NCI-H82 (cell line): ENCODE measurements around the gene DOK7.
A peak's percentile ranks its signal among the peaks of the same experiment; 100 is the strongest.

Experiments
- DNase-seq: peaks from one replicate; lab custom pipeline; 2025; lab: John Stamatoyannopoulos, UW

The DOK7 gene

GRCh38 chr4:3487861-3488260 lies 24.8 kb downstream of the DOK7 start:
- no peak for DNase-seq

- no peak for DNase-seq
These were observed 25.7 kb downstream of the DOK7 start for GRCh38 chr4:3488820-3489219.

DNA sequence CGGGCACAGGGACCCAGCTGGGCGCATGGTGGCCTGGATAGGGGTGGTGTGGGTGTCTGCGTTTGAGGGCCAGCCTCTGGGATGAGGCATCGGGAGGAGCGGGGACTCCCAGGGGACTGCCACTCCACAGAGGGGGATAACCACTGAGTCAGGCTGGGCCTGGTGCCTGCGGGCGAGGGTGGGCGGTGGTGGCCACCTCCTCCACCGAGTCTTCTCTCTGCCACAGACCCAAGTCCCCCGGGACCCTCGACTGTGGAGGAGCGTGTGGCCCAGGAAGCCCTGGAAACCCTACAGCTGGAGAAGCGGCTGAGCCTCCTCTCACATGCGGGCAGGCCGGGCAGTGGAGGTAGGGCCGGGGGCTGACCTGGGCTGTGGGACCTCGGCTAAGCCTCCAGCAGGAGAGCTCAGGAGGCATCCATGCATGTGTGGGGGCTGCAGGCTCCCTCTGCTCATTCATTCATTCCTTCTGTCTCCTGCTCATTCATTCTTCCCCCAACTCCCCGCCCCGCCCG lies 26.4 kb downstream of the DOK7 start:
- DNase-seq: peak; percentile 53

- no peak for DNase-seq
These were observed 28.7 kb downstream of the DOK7 start for GRCh38 chr4:3491681-3492405.

DNA sequence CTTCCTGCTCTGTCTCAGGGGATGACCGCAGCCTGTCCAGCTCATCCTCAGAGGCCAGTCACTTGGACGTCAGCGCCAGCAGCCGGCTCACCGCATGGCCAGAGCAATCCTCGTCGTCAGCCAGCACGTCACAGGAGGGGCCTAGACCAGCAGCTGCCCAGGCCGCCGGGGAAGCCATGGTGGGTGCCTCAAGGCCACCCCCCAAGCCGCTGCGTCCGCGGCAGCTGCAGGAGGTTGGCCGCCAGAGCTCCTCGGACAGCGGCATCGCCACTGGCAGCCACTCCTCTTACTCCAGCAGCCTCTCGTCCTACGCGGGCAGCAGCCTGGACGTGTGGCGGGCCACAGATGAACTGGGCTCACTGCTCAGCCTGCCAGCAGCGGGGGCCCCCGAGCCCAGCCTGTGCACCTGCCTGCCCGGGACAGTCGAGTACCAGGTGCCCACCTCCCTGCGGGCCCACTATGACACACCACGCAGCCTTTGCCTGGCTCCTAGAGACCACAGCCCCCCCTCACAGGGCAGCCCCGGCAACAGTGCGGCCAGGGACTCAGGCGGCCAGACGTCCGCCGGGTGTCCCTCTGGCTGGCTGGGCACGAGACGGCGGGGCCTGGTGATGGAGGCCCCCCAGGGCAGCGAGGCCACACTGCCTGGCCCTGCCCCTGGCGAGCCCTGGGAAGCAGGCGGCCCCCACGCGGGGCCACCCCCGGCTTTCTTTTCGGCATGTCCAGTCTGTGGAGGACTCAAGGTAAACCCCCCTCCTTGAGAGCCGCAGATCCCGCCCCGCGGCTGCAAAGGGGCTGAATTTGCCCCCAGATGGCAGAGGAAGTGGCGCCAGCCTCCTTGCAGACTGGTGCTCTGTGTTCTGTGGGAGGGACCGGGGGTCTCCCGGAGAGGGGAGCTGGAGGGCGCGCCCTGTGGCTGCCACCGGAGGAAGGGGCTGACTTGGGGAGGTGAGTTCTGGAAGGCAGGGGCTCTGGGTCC lies 29.9 kb downstream of the DOK7 start:
- DNase-seq: no peak

DNA sequence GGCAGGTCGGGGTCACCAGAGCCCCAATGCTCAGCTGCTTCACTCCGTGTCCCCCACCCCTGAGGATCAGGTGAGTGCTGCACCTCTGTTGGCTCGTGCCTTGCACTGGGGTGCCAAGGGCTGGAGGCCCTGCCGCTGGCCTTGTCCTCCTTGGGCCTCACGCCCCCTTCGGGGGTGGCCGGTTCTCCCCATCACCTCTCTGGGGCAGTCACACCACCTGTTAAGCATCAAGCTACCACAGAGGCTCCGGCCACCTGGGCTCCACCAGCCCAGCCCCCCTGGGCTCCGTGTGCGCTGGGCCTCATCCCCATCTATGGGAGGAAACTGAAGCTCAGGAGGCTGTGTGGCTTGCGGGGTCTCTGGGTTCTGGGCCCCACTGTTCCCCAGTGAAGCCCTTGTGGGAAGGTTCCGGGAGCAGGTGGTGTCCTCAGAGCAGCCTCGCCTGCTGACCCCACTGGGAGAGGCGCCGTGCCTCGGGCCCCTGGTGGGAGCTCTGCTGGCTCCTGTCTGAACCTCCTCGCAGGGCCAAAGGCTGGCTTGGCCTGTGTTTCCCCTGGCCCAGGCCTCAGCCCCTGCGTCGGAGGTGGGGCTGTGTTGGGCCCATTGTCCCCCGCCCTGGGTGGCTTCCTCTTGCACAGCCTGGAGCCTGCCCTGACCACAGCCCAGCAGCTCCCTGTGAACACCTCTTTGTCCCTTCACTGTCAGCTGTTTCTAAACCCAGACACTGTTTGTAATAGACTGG lies 30.8 kb downstream of the DOK7 start:
- no peak for DNase-seq

- no peak for DNase-seq
These were observed 31.4 kb downstream of the DOK7 start for GRCh38 chr4:3494462-3494871.

DNA sequence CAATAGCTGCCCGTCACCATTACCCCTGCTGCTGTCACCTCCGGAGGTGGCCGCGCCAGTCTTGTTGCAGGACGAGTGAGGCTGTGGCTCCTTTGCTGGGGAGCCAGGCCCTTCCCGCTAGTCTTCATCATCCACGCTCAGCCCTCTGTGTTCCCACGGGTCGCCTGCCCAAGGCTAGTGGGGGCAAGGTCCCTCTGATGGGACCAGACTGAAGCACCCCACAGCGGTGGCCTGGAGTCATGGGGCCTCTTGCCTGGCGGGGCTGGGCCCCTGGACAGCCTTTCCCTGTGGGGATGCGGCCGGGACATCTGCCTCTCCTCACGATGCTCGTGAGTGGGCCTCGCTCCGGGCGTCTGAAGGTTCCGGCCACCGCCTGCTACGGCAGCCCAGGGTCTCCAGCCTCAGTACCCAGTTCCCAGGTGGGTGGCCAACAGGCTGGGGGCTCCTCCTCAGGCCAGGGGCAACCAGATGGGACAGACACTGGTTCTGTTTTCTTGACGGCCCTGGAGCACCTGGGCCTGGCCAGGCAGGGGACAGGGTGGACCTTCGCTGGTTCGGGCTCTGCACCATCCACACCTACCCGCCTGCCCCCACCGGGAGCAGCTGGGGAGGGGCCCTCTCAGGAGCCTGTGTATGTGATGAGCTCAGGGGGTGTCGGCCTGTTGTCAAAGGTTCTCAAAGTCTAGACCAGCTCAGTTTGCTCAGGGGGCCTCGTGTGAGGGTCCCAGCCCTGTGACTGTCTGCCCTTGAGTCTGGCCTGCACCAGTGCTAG lies 32.3 kb downstream of the DOK7 start:
- DNase-seq: no peak

DNA sequence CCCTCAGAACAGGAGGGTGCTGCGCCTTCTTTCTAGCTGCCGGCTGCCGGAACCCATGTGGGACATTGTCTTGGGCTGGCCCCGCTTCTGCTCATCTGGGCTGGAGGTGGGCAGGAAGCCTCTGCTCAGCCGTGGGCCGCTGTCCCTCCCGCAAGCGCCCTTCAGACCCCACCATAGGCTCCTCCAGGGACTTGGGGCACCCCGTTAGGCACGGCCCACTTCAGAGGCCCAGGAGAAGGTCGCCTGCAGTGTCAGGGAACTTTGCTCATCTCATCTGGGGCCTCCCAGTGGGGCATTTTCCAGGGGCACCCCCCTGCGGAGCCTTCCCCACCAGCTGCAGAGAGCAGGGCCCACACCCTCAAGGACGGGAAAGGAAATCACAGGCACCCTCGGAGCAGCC lies 32.9 kb downstream of the DOK7 start:
- DNase-seq: no peak

DNA sequence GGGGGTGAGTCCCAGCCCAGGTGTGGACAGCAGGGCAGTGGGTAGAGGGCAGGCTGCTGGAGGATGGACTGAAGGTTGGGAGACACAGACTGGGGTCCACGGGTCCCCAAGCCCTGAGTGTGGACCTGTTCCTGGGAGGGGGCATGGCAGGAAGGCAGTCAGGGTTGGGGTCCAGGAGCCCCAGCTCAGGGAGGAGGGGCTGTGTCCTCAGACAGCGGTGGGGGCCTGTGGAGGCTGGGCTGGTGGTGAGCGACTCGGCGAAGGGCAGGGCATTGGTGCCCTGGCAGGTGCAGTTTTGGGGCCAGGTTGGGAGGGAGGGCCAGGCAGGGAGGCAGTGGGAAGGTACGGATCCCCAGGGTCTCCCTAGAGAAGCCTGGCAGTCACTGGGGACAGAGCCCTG lies 34.0 kb downstream of the DOK7 start:
- DNase-seq: no peak

- peak; percentile 38 for DNase-seq
These were observed 34.6 kb downstream of the DOK7 start for GRCh38 chr4:3497523-3498389.

DNA sequence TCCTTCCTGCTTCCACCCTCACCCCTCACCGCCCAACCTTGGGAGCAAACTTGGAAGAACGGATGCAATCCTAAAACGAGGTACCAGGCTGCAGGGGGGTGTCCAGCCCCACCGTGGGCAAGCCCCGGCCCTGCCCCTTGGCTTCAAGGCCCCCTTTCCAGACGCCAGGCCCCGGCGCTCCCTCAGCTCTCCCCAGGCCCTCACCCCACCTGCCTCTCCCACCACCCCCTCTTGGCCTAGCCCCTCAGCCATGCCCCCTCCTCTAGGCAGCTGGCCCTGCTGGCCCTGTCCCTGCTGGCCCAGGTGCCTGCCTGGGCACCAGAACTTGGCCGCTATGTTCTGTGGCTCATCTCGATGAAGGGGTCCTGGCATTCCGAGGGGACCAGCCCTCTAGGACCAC lies 35.3 kb downstream of the DOK7 start:
- no peak for DNase-seq

DNA sequence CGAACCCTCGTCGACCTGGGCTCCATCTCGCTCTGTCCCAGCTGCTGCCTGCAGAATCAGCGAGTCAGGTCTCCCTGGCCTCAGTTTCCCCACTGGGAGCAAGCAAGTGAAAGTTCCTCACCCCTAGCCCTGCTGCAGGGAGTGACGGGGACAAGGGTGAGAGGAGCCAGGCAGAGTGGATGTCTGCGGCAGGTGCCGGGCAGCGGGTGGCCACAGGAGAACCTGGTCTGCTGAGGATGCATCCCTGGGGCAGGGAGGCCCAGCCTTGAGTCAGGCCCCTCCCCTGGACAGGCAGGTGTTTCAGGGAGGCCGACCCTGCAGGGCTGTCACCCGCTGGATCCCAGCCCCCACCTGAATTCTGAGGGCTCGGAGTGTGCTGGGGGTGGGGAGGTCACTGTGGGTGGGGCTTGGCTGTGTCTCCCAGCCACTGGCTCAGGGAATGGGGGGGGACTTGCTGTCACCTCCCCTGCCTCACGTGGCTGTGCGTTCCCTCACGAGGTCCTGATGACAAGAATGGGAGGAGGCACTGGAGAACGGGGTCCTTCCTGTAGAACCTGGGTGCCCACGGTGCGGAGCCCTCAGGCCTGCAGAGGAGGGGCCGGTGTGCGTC lies 35.9 kb downstream of the DOK7 start:
- DNase-seq: no peak

GRCh38 chr4:3499710-3500109 lies 36.6 kb downstream of the DOK7 start:
- no peak for DNase-seq

GRCh38 chr4:3500111-3500510 lies 37.0 kb downstream of the DOK7 start:
- no peak for DNase-seq

DNA sequence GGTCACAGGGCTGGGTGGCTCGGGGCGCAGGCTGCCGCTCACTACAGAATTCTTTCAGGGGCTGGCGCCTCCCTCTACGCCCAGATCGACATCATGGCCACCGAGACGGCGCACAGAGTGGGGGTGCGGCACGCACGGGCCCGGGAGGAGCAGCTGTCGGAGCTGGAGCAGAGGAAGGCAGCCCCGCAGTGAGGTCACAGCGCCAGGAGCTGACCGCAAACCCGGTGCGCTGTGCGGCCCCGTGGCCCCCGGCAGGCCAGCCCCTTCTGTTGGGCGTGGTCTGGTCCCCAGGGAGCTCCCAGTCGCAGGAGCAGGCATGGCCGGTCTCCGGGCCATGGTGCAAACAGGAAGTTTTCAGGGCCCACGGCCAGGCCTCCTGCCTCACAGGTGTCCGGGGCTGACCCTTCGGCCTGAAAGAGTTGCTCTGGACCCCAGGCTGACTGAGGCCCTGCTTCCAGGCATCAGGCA lies 37.6 kb downstream of the DOK7 start:
- DNase-seq: no peak

DNA sequence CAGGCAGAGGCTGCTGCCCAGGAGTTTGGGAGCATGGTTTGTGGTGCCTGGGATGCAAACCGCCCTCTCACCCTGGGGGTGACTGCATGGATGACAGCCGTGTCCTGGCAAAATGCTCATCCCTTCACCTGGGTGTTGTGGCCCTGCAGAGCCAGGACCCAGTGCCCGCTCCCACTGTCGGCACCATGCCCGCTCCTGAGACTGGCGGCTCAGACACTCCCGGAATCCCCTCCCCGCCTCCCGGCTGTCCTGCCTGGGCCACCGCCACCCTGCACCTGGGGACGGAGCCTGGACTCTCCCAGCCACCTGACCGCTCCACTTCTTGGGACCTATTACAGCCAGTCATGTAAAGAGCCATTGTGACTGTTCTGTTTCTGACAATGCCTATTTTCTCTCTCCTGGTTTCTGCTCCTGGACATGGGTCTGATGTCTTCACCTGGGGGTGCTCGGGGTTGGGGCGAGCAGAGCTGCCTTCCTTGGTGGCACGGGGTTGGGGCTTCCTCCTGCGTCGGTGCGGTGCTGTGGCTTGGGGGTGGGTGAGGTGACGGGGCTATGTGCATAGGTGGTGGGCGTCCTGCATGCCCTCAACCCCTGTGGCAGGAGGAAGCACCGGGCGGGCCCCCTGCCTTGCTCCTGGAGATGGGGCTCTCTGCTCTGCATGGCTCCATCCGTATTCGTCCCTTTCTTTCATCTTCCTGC lies 38.2 kb downstream of the DOK7 start:
- no peak for DNase-seq

DNA sequence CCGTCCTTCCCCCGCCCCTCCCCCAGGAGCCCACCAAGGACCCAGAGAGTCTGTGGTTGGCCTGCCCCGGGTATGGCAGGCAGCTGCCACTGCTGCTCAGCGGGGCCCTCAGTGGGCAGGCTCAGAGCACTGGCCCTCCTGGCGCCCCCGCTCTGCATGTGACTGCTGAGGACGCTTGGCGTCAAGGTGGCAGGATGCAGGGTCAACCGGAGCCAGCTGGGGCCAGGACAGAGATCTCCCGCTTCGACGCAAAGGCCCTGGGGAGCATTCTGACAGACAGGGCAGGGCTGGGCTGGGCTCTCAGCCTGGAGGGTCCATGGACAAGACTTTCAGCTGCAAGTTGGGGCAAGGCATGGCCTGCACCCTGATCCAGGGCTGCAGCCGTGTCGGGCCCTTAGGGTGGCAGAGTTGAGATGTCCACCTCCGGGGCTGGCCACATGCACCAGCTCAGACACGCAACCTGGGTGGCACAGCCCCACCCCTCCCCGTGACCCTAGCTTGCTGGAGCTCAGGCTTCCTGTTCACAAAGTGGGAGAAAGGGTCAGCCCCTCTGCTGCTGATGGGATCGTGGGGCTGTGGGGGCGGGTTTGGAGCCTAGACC lies 38.8 kb downstream of the DOK7 start:
- DNase-seq: no peak
